Embryonic facial prominence (tissue), 1 donor: ENCODE data around the gene DPEP1.
"Not testable (repeated sequence)": the region's sequence is repeated elsewhere in the genome, so short reads cannot be mapped to it uniquely, and the experiment has no call there.

Experiments used
- DNase-seq: peaks from one replicate; pipeline ENCODE4 v3.0.0-alpha.2; 2016; ENCODE audit errors: extremely low spot score

Gene DPEP1

GRCh38 chr16:89618109-89618998 is 4.9 kb downstream of the DPEP1 start:
- no peak for DNase-seq

- DNase-seq = peak; percentile 50
Measured at GRCh38 chr16:89619840-89620239, 6.4 kb downstream of the DPEP1 start.

- DNase-seq = no peak
Measured at GRCh38 chr16:89620406-89620841, 7.0 kb downstream of the DPEP1 start.

- DNase-seq = no peak
Measured at GRCh38 chr16:89621136-89621697, 7.8 kb downstream of the DPEP1 start.

GRCh38 chr16:89621698-89622409 is 8.4 kb downstream of the DPEP1 start:
- no peak for DNase-seq

GRCh38 chr16:89623511-89624261 is 10.2 kb downstream of the DPEP1 start:
- DNase-seq = no peak

- DNase-seq = no peak
Measured at GRCh38 chr16:89624777-89625761, 11.6 kb downstream of the DPEP1 start.

- no peak for DNase-seq
Measured at GRCh38 chr16:89629827-89630610, 16.6 kb downstream of the DPEP1 start.

GRCh38 chr16:89633064-89633631 is 19.7 kb downstream of the DPEP1 start:
- DNase-seq = no peak

- not testable (repeated sequence) for DNase-seq
Measured at GRCh38 chr16:89634463-89635385, 21.3 kb downstream of the DPEP1 start.

- no peak for DNase-seq
Measured at GRCh38 chr16:89636663-89637062, 23.2 kb downstream of the DPEP1 start.

- no peak for DNase-seq
Measured at GRCh38 chr16:89637379-89637778, 23.9 kb downstream of the DPEP1 start.

GRCh38 chr16:89638455-89638854 is 25.0 kb downstream of the DPEP1 start:
- DNase-seq = no peak

GRCh38 chr16:89639385-89639784 is 25.9 kb downstream of the DPEP1 start:
- no peak for DNase-seq

GRCh38 chr16:89641458-89642119 is 28.1 kb downstream of the DPEP1 start:
- no peak for DNase-seq

- DNase-seq = no peak
Measured at GRCh38 chr16:89642574-89642973, 29.1 kb downstream of the DPEP1 start.

- DNase-seq = no peak
Measured at GRCh38 chr16:89643769-89644300, 30.4 kb downstream of the DPEP1 start.

GRCh38 chr16:89645122-89645521 is 31.7 kb downstream of the DPEP1 start:
- no peak for DNase-seq
